ENCODE measurements around the gene SREBF2. TPM values are rescaled to one million over a fixed set of nuclear protein-coding genes. Genes with fewer than 3 reads are reported as not detected.

SREBF2 gene
- polyA plus RNA-seq, 2 of the 4 experiments (the other 2 are of a cell fraction) = 19.4 to 30.8 TPM

DNA sequence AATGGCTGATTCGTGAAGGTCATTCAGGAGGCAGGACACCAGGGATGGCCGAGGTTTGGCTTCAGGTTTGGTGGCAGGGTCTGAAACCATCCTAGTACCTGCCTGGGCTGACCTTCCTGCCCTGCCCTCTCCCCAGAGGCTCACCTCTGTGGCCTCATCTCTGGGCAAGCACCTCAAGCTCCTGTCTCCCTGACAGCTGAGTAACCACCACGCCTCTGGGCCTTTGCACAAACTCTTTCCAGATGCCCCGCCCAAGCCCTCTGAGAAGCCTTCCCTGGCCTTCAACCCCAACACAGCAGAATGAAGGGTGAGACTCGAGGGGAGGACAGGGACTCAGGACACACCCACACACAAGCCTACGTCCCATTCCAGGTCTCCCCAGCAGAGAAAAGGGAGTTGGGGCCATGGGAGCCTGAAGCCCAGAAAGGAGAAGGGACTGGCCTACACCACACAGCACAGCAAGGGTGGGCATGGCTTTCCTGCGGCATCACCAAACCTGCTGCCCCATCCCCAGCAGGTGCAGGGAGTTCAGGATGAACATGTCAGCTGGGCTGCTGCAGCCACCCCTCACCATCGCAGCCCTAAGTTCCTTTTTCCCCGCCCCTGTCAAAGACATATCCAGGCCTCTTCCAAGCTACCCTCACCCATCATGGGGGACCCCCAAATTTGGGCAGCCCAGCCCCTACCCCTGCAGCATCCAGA is 79.6 kb downstream of the SREBF2 start:
- DNase-seq (ENCODE audit: low read depth in 1 of 2, low spot score in 1 of 2) (no peak), ATAC-seq (no peak), FAIRE-seq (no peak)
- TF ChIP-seq JUN (IDR thresholded peaks at IDR 0.05) (no peak), CBX2 (IDR thresholded peaks at IDR 0.05; ENCODE audit: borderline replicate concordance, low read depth) (no peak), EHMT2 (IDR thresholded peaks at IDR 0.05; ENCODE audit: low read depth) (no peak), MAZ (IDR thresholded peaks at IDR 0.05; ENCODE audit: borderline replicate concordance, low read depth, low read length) (no peak), TP53 (CRISPR knock-in tag; IDR thresholded peaks at IDR 0.05) (no peak), EHF (CRISPR knock-in tag; IDR thresholded peaks at IDR 0.05) (no peak), FOSB (CRISPR knock-in tag; IDR thresholded peaks at IDR 0.05) (no peak), NFE2L2 (conservative IDR thresholded peaks at IDR 0.05; ENCODE audit: low read length) (no peak), HDAC2 (IDR thresholded peaks at IDR 0.05) (no peak), GATA3 (IDR thresholded peaks at IDR 0.05; ENCODE audit: borderline replicate concordance) (no peak), CHD4 (IDR thresholded peaks at IDR 0.05; ENCODE audit: borderline replicate concordance) (no peak)
- TF ChIP-seq, protein P1, sequence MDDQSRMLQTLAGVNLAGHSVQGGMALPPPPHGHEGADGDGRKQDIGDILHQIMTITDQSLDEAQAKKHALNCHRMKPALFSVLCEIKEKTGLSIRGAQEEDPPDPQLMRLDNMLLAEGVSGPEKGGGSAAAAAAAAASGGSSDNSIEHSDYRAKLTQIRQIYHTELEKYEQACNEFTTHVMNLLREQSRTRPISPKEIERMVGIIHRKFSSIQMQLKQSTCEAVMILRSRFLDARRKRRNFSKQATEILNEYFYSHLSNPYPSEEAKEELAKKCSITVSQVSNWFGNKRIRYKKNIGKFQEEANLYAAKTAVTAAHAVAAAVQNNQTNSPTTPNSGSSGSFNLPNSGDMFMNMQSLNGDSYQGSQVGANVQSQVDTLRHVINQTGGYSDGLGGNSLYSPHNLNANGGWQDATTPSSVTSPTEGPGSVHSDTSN (IDR thresholded peaks at IDR 0.05) = no peak
- POLR2A ChIA-PET = no interaction called here
- no peak overlapping the region for H3K4me2 ChIP-seq
- WGBS (ENCODE audit: missing lambda C conversion rate) = 95% methylated on average over 4 of the region's 9 CpGs
- no peak overlapping the region for H3K4me3 ChIP-seq
- CTCF ChIA-PET = interaction anchor here (1.2 kb wide), 1 partner anchor 14 kb away, joined by 7 read pairs; the partner anchor contains the start of gene TNFRSF13C
- no peaks in the 10 kb centered on the region for H3K9me3 ChIP-seq
- no peaks in the 10 kb centered on the region; the same call in 2 of the 3 replicates for H3K4me1 ChIP-seq
- H3K27ac ChIP-seq = no peak overlapping the region

GRCh38 chr22:41913040-41913719 is 80.3 kb downstream of the SREBF2 start:
- ChIA-PET CTCF (no interaction called here), POLR2A (no interaction called here)

DNA sequence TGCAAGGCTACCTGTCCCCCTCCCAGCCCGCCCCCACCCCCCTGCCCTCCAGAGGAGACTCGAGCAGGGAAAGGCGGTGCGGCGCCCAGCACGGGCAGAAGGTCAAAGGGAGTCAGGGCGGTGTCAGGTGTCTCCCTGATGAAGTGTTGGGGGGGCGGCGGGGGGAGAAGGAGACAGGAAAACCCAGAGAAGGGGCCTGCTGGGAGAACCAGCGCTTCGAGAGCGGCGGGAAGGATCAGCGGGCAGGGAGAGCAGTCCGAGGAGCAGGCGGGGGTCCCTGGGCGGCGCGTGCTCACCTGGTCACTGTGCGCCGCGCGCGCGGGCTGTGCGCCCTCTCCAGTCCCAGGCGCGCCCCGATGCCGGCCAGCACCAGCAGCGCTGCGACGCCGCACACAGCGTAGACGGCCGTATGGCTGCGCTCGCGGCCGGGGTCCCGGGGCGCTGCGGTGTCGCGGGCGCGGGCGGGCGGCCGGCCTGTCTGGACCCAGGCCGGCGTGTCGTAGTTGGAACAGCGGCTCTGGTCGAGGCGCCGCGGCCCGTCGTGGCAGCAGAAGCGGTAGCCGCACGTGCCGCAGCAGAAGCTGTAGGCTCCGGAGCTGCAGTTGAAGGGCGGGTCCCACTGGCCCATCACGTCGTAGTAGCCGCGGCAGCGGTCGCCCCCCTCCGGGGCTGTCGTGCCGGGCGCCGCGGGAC is 81.1 kb downstream of the SREBF2 start:
- Histone ChIP-seq H3K27ac (peak overlapping the region in 1 of 2 experiments; percentile 80; a peak in 3 of 6 replicates), H3K4me1 (peaks cover 4% of the 10 kb centered on the region; the same call in 2 of the 3 replicates), H3K9me3 (no peaks in the 10 kb centered on the region), H3K4me2 (peak overlapping the region; percentile 90), H3K4me3 (peak overlapping the region; percentile 63)
- FAIRE-seq = no peak
- POLR2A ChIA-PET = no interaction called here
- CTCF ChIA-PET = interaction anchor here (0.6 kb wide), 1 partner anchor 38 kb away, joined by 3 read pairs; no protein-coding TSS in a partner anchor
- WGBS (ENCODE audit: missing lambda C conversion rate) = 61% methylated on average over 6 of the region's 79 CpGs
- DNase-seq (ENCODE audit: low read depth in 1 of 2, low spot score in 1 of 2) = no peak
- 0 out of 6 replicates have a peak, but pooled peaks of 1 of the 2 experiments have one; percentile 6 for ATAC-seq
- TF ChIP-seq, protein P1 (IDR thresholded peaks at IDR 0.05) = no peak
- TF ChIP-seq HOXB5 (CRISPR knock-in tag; IDR thresholded peaks at IDR 0.05) (no peak), GATA3 (IDR thresholded peaks at IDR 0.05; ENCODE audit: borderline replicate concordance) (no peak), HES2 (IDR thresholded peaks at IDR 0.05) (no peak), CHD2 (IDR thresholded peaks at IDR 0.05; ENCODE audit: low read length, partially characterized antibody) (no peak), MAX (IDR thresholded peaks at IDR 0.05) (no peak), ZNF302 (CRISPR knock-in tag; IDR thresholded peaks at IDR 0.05) (no peak), HOXB13 (CRISPR knock-in tag; IDR thresholded peaks at IDR 0.05; ENCODE audit: low read depth) (no peak), TP53 (CRISPR knock-in tag; IDR thresholded peaks at IDR 0.05) (no peak), MAFK (IDR thresholded peaks at IDR 0.05; ENCODE audit: partially characterized antibody) (no peak), CEBPB (IDR thresholded peaks at IDR 0.05) (no peak), MAZ (IDR thresholded peaks at IDR 0.05; ENCODE audit: borderline replicate concordance, low read depth, low read length) (no peak)
- TF ChIP-seq, protein P2, sequence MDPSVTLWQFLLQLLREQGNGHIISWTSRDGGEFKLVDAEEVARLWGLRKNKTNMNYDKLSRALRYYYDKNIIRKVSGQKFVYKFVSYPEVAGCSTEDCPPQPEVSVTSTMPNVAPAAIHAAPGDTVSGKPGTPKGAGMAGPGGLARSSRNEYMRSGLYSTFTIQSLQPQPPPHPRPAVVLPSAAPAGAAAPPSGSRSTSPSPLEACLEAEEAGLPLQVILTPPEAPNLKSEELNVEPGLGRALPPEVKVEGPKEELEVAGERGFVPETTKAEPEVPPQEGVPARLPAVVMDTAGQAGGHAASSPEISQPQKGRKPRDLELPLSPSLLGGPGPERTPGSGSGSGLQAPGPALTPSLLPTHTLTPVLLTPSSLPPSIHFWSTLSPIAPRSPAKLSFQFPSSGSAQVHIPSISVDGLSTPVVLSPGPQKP (IDR thresholded peaks at IDR 0.05; ENCODE audit: low read depth, low read length) = no peak

More at GRCh38 chr22:41913040-41913719, 80.3 kb downstream of the SREBF2 start:
- H3K4me1 ChIP-seq = peaks cover 4% of the 10 kb centered on the region; the same call in 2 of the 3 replicates
- no peaks in the 10 kb centered on the region for H3K9me3 ChIP-seq
- ATAC-seq (no peak), FAIRE-seq (no peak), DNase-seq (ENCODE audit: low read depth in 1 of 2, low spot score in 1 of 2) (no peak)
- TF ChIP-seq MAZ (IDR thresholded peaks at IDR 0.05; ENCODE audit: borderline replicate concordance, low read depth, low read length) (no peak), CHD4 (IDR thresholded peaks at IDR 0.05; ENCODE audit: borderline replicate concordance) (no peak), RCOR1 (IDR thresholded peaks at IDR 0.05; ENCODE audit: low read depth, low read length) (no peak), HDAC2 (IDR thresholded peaks at IDR 0.05) (no peak), CEBPB (IDR thresholded peaks at IDR 0.05) (no peak), RAD21 (conservative IDR thresholded peaks at IDR 0.05 in 1 of 2, IDR thresholded peaks at IDR 0.05 in 1 of 2) (no peak), TP53 (CRISPR knock-in tag; IDR thresholded peaks at IDR 0.05) (no peak), ZNF302 (CRISPR knock-in tag; IDR thresholded peaks at IDR 0.05) (no peak)
- TF ChIP-seq, protein P3, sequence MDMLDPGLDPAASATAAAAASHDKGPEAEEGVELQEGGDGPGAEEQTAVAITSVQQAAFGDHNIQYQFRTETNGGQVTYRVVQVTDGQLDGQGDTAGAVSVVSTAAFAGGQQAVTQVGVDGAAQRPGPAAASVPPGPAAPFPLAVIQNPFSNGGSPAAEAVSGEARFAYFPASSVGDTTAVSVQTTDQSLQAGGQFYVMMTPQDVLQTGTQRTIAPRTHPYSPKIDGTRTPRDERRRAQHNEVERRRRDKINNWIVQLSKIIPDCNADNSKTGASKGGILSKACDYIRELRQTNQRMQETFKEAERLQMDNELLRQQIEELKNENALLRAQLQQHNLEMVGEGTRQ (IDR thresholded peaks at IDR 0.05) = no peak
- no peak overlapping the region for H3K4me2 ChIP-seq
- no peak overlapping the region for H3K27ac ChIP-seq
- 62% methylated on average over 10 of the region's 11 CpGs for WGBS (ENCODE audit: missing lambda C conversion rate)
- H3K4me3 ChIP-seq = no peak overlapping the region
